ENCODE measurements around the gene FAM107B.
A peak's percentile ranks its signal among the peaks of the same experiment; 100 is the strongest.
"Not testable (repeated sequence)": the region's sequence is repeated elsewhere in the genome, so short reads cannot be mapped to it uniquely, and the experiment has no call there.

FAM107B gene

GRCh38 chr10:14601872-14602725 lies 172.6 kb downstream of the FAM107B start:
- Histone ChIP-seq H3K4me1 (ENCODE audit: control insufficient read depth, insufficient read depth, low read length, unreplicated experiment) (peaks cover 11% of the 10 kb centered on the region), H3K27me3 (ENCODE audit: insufficient read depth, low read length) (peaks cover 18% of the 10 kb centered on the region), H2AFZ (ENCODE audit: low read length, unreplicated experiment) (no peak overlapping the region), H3K36me3 (ENCODE audit: insufficient read depth, low read length) (no peaks in the 10 kb centered on the region), H3K4me3 (ENCODE audit: low read depth, low read length) (no peak overlapping the region), H3K79me2 (ENCODE audit: control insufficient read depth, insufficient read depth, low read length, unreplicated experiment) (no peaks in the 10 kb centered on the region), H3K27ac (ENCODE audit: low read depth, low read length) (no peak overlapping the region)

GRCh38 chr10:14601326-14601725 lies 173.4 kb downstream of the FAM107B start:
- Histone ChIP-seq H2AFZ (ENCODE audit: low read length, unreplicated experiment) (no peak overlapping the region), H3K4me3 (ENCODE audit: low read depth, low read length) (no peak overlapping the region), H3K27ac (ENCODE audit: low read depth, low read length) (no peak overlapping the region), H3K36me3 (ENCODE audit: insufficient read depth, low read length) (no peaks in the 10 kb centered on the region), H3K79me2 (ENCODE audit: control insufficient read depth, insufficient read depth, low read length, unreplicated experiment) (no peaks in the 10 kb centered on the region), H3K4me1 (ENCODE audit: control insufficient read depth, insufficient read depth, low read length, unreplicated experiment) (peaks cover 11% of the 10 kb centered on the region), H3K27me3 (ENCODE audit: insufficient read depth, low read length) (peaks cover 18% of the 10 kb centered on the region)

- Histone ChIP-seq H3K27me3 (ENCODE audit: insufficient read depth, low read length) (peaks cover 18% of the 10 kb centered on the region), H3K27ac (ENCODE audit: low read depth, low read length) (no peak overlapping the region), H3K4me3 (ENCODE audit: low read depth, low read length) (no peak overlapping the region), H3K79me2 (ENCODE audit: control insufficient read depth, insufficient read depth, low read length, unreplicated experiment) (no peaks in the 10 kb centered on the region), H2AFZ (ENCODE audit: low read length, unreplicated experiment) (no peak overlapping the region), H3K36me3 (ENCODE audit: insufficient read depth, low read length) (no peaks in the 10 kb centered on the region), H3K4me1 (ENCODE audit: control insufficient read depth, insufficient read depth, low read length, unreplicated experiment) (peaks cover 5% of the 10 kb centered on the region)
Measured at GRCh38 chr10:14600065-14600464, 174.6 kb downstream of the FAM107B start.

GRCh38 chr10:14598809-14599764 lies 175.6 kb downstream of the FAM107B start:
- H3K79me2 ChIP-seq (ENCODE audit: control insufficient read depth, insufficient read depth, low read length, unreplicated experiment), result no peaks in the 10 kb centered on the region
- H2AFZ ChIP-seq (ENCODE audit: low read length, unreplicated experiment), result no peak overlapping the region
- no peak overlapping the region for H3K27ac ChIP-seq (ENCODE audit: low read depth, low read length)
- no peaks in the 10 kb centered on the region for H3K4me1 ChIP-seq (ENCODE audit: control insufficient read depth, insufficient read depth, low read length, unreplicated experiment)
- peaks cover 18% of the 10 kb centered on the region for H3K27me3 ChIP-seq (ENCODE audit: insufficient read depth, low read length)
- no peaks in the 10 kb centered on the region for H3K36me3 ChIP-seq (ENCODE audit: insufficient read depth, low read length)
- no peak overlapping the region for H3K4me3 ChIP-seq (ENCODE audit: low read depth, low read length)

- Histone ChIP-seq H3K79me2 (ENCODE audit: control insufficient read depth, insufficient read depth, low read length, unreplicated experiment) (no peaks in the 10 kb centered on the region), H3K27ac (ENCODE audit: low read depth, low read length) (no peak overlapping the region), H3K4me1 (ENCODE audit: control insufficient read depth, insufficient read depth, low read length, unreplicated experiment) (no peaks in the 10 kb centered on the region)
Measured at GRCh38 chr10:14595526-14596182, 179.0 kb downstream of the FAM107B start.

GRCh38 chr10:14594878-14595525 lies 179.7 kb downstream of the FAM107B start:
- H3K4me3 ChIP-seq (ENCODE audit: low read depth, low read length), result no peak overlapping the region
- H3K27me3 ChIP-seq (ENCODE audit: insufficient read depth, low read length), result no peaks in the 10 kb centered on the region
- H3K4me1 ChIP-seq (ENCODE audit: control insufficient read depth, insufficient read depth, low read length, unreplicated experiment), result no peaks in the 10 kb centered on the region
- H3K36me3 ChIP-seq (ENCODE audit: insufficient read depth, low read length), result no peaks in the 10 kb centered on the region
- no peak overlapping the region for H2AFZ ChIP-seq (ENCODE audit: low read length, unreplicated experiment)
- no peak overlapping the region for H3K27ac ChIP-seq (ENCODE audit: low read depth, low read length)
- H3K79me2 ChIP-seq (ENCODE audit: control insufficient read depth, insufficient read depth, low read length, unreplicated experiment), result no peaks in the 10 kb centered on the region

More at GRCh38 chr10:14595526-14596182, 179.0 kb downstream of the FAM107B start:
- H2AFZ ChIP-seq (ENCODE audit: low read length, unreplicated experiment), result no peak overlapping the region
- no peak overlapping the region for H3K4me3 ChIP-seq (ENCODE audit: low read depth, low read length)
- H3K27me3 ChIP-seq (ENCODE audit: insufficient read depth, low read length), result no peaks in the 10 kb centered on the region
- H3K36me3 ChIP-seq (ENCODE audit: insufficient read depth, low read length), result no peaks in the 10 kb centered on the region

- H3K27ac ChIP-seq (ENCODE audit: low read depth, low read length), result no peak overlapping the region
Measured at GRCh38 chr10:14593806-14594205, 180.9 kb downstream of the FAM107B start.

GRCh38 chr10:14592566-14592965 lies 182.1 kb downstream of the FAM107B start:
- no peaks in the 10 kb centered on the region for H3K79me2 ChIP-seq (ENCODE audit: control insufficient read depth, insufficient read depth, low read length, unreplicated experiment)
- H3K4me1 ChIP-seq (ENCODE audit: control insufficient read depth, insufficient read depth, low read length, unreplicated experiment), result peaks cover 12% of the 10 kb centered on the region
- H3K36me3 ChIP-seq (ENCODE audit: insufficient read depth, low read length), result no peaks in the 10 kb centered on the region
- H3K4me3 ChIP-seq (ENCODE audit: low read depth, low read length), result no peak overlapping the region
- no peaks in the 10 kb centered on the region for H3K27me3 ChIP-seq (ENCODE audit: insufficient read depth, low read length)
- H2AFZ ChIP-seq (ENCODE audit: low read length, unreplicated experiment), result no peak overlapping the region
- no peak overlapping the region for H3K27ac ChIP-seq (ENCODE audit: low read depth, low read length)

More at GRCh38 chr10:14593806-14594205, 180.9 kb downstream of the FAM107B start:
- Histone ChIP-seq H3K4me3 (ENCODE audit: low read depth, low read length) (no peak overlapping the region), H3K36me3 (ENCODE audit: insufficient read depth, low read length) (no peaks in the 10 kb centered on the region), H3K27me3 (ENCODE audit: insufficient read depth, low read length) (no peaks in the 10 kb centered on the region), H3K4me1 (ENCODE audit: control insufficient read depth, insufficient read depth, low read length, unreplicated experiment) (no peaks in the 10 kb centered on the region), H2AFZ (ENCODE audit: low read length, unreplicated experiment) (no peak overlapping the region), H3K79me2 (ENCODE audit: control insufficient read depth, insufficient read depth, low read length, unreplicated experiment) (no peaks in the 10 kb centered on the region)

- no peaks in the 10 kb centered on the region for H3K36me3 ChIP-seq (ENCODE audit: insufficient read depth, low read length)
- H3K27ac ChIP-seq (ENCODE audit: low read depth, low read length), result no peak overlapping the region
- no peaks in the 10 kb centered on the region for H3K79me2 ChIP-seq (ENCODE audit: control insufficient read depth, insufficient read depth, low read length, unreplicated experiment)
- no peak overlapping the region for H3K4me3 ChIP-seq (ENCODE audit: low read depth, low read length)
- no peaks in the 10 kb centered on the region for H3K27me3 ChIP-seq (ENCODE audit: insufficient read depth, low read length)
- no peak overlapping the region for H2AFZ ChIP-seq (ENCODE audit: low read length, unreplicated experiment)
- H3K4me1 ChIP-seq (ENCODE audit: control insufficient read depth, insufficient read depth, low read length, unreplicated experiment), result peaks cover 15% of the 10 kb centered on the region
Measured at GRCh38 chr10:14592026-14592425, 182.7 kb downstream of the FAM107B start.

GRCh38 chr10:14588938-14589294 lies 185.8 kb downstream of the FAM107B start:
- H3K4me1 ChIP-seq (ENCODE audit: control insufficient read depth, insufficient read depth, low read length, unreplicated experiment), result peaks cover 15% of the 10 kb centered on the region

More at GRCh38 chr10:14588938-14589294, 185.8 kb downstream of the FAM107B start:
- not testable (repeated sequence) for H2AFZ ChIP-seq (ENCODE audit: low read length, unreplicated experiment); H3K27me3 ChIP-seq (ENCODE audit: insufficient read depth, low read length); H3K4me3 ChIP-seq (ENCODE audit: low read depth, low read length); H3K36me3 ChIP-seq (ENCODE audit: insufficient read depth, low read length); H3K79me2 ChIP-seq (ENCODE audit: control insufficient read depth, insufficient read depth, low read length, unreplicated experiment)
- peak overlapping the region; percentile 83; the same call in 1 of the 2 replicates for H3K27ac ChIP-seq (ENCODE audit: low read depth, low read length)
